CD4-positive, alpha-beta T cell treated with Interleukin-6 for 4 hours (primary cell): ENCODE results near the gene LDB3.
"Not testable (repeated sequence)": the region's sequence is repeated elsewhere in the genome, so short reads cannot be mapped to it uniquely, and the experiment has no call there.

Experiments
- DNase-seq: peaks from one replicate; pipeline ENCODE4 v3.0.0-alpha.2; 2020; ENCODE audit warnings: mixed read lengths

Gene LDB3, protein sequence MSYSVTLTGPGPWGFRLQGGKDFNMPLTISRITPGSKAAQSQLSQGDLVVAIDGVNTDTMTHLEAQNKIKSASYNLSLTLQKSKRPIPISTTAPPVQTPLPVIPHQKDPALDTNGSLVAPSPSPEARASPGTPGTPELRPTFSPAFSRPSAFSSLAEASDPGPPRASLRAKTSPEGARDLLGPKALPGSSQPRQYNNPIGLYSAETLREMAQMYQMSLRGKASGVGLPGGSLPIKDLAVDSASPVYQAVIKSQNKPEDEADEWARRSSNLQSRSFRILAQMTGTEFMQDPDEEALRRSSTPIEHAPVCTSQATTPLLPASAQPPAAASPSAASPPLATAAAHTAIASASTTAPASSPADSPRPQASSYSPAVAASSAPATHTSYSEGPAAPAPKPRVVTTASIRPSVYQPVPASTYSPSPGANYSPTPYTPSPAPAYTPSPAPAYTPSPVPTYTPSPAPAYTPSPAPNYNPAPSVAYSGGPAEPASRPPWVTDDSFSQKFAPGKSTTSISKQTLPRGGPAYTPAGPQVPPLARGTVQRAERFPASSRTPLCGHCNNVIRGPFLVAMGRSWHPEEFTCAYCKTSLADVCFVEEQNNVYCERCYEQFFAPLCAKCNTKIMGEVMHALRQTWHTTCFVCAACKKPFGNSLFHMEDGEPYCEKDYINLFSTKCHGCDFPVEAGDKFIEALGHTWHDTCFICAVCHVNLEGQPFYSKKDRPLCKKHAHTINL

DNA sequence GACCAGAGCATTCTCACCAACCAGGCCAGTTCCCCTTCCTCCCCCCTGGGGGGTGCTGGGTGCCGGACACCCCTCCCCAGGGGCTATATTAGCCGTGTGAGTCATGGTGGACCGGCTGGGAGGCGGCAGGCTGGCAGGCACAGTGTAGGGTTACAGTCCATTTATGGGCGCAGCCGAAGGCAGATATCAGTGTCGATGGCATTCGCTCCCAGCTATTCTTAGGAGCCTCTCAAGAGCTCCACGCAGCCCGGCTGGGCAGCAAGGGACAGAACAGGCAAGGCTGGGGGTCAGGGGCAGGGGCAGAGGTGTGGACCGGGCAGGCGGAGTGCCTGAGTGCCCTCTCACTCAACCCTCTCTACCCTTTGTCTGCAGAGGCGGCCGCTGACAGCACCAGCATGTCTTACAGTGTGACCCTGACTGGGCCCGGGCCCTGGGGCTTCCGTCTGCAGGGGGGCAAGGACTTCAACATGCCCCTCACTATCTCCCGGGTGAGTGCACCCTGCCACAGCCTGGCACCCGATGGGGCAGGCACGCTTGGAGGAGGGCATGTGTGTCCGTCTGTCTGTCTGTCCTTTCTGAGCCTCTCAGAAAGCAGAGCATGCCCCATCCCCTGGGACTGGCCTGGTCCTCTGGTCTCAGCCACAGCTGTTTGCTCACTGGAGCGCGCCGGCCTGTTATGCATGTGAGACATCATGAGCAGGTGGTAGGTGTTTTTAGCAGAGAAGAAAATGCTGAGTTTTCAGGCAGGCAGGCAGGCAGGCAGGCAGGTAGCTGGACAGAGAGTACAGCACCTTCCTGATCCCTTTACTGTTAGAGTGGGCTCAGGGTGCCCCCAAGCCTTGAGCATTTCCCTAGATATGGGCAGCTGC lies at the start of gene LDB3:
Gene LDB3 (plus strand): TSS at position 215 of the 869 bp plus-strand sequence. CDS start 181 bp downstream, at position 396.
- no peak for DNase-seq

DNA sequence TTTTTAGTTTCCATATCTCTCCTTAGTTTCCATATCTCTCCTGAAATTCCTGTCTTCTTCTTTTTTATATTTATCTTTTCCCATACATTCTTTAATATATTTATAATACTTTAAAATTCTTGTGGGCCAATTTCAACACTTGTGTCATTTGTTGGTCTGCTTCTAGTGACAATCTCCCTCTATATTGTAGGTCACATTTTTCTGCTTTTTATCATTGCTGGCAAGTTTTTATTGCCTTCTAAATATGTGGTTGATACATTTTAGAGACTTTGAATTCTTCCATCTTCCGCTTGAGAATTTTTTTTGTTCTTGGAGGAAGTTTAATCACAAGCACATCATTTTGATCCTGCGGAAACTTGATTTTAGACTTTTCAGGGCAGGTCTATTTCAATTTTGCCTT lies 40.0 kb upstream of the LDB3 start:
- no peak for DNase-seq

- DNase-seq, result no peak
These were observed 38.2 kb upstream of the LDB3 start for GRCh38 chr10:86630079-86630478.

DNA sequence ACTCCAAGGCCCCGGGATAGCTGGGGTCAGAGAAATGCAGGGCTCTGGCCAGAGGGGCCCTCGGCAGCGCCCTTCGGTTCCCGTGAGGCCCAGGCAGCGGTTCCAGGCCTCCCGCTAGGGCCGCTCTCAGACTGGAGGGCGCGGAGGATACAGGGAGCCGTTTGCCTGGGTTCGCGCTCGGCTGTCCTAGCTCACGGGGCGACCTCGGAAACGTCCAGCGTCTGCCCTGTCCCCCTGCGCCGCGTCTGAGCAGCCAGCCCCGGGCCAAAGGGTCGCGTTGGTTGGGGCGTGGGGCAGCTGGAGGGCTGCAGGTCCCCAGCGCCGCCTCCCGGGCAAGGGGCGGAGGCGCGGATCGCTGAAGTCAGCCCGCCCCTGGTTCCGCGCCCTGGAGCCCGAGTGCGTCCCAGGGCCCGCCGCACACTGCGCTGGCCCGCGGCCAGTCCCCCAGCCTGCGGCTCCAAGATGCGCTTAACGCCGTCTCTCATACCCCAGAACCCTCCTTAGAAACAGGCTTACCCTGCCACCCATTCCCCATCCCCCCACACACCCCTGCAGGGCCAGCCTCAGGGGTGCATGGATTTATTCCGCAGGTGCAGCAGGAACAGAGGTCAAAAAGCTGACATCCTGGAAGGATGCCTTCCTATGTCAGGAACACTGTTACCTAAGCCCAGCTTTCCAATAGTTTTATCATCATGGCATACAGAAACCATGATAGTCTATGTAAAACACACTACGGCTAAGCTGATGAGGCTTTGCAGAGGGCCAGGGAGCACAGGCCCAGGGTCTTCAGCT lies 36.1 kb upstream of the LDB3 start:
- DNase-seq, result no peak

- DNase-seq, result no peak
These were observed 35.4 kb upstream of the LDB3 start for GRCh38 chr10:86632951-86633350.

- DNase-seq, result no peak
These were observed 32.9 kb upstream of the LDB3 start for GRCh38 chr10:86635402-86635801.

DNA sequence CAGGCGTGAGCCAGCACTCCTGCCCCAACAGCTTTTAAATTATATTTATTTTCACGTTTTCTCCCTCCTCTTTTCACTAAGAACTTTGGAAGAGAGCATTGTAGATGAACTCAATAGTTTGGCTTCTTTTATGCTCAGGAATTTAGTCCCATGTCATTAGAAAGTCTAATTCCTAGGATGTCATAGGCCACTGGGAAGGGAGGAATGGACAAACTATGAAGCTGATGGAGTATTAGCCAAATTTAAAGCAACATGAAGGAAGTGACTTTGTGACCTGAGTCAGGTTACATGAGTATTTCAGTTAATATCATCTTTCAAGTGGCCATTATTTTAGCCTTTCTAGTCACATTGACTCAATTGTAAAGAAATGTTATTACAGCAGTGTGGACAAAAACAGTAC lies 32.0 kb upstream of the LDB3 start:
- DNase-seq, result no peak

GRCh38 chr10:86642021-86642420 lies 26.3 kb upstream of the LDB3 start:
- DNase-seq, result no peak

DNA sequence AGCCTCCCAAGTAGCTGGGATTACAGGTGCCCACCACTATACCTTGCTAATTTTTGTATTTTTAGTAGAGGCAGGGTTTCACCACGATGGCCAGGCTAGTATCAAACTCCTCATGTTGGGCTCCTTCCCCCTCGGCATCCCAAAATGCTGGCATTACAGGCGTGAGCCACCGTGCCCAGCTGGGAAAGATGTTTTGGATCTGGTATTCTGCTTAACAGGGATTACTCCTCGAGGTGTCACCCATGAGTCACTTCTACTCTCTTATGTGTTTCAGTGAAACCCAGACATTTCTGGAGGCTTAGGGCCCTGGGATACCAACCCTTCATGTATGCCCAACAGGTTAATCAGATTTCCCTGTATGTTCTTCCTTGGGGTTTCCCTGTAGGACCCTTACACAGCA lies 25.8 kb upstream of the LDB3 start:
- no peak for DNase-seq

DNA sequence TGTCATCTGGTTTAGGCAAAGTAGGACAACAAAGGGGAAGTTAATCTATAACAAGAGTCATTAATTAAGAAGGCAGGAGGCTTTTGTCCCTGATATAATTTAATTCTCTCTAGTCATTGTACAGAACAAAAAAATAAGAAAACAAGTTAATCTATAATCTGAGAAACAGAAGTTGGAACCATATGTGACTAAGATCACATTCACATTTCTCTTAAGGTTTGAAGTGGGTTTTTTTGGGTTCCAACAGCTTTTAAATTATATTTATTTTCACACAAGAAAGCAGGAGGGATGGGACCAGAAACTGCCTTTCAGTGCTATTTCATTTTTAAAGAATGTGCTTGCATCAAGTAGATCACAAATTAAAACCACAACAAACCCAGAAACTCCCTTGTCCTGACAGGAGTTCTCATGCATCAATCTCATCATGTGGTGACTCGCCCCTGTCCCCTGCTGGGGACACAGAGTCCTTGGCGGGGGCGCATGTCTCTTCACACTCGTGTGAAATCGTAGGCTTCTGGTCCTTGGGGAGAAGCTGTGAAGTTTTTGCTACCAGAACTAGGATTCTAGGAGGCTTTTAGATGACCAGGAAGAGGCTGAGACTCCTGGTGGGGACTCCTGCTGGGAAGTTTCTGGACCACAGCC lies 24.0 kb upstream of the LDB3 start:
- DNase-seq, result no peak

DNA sequence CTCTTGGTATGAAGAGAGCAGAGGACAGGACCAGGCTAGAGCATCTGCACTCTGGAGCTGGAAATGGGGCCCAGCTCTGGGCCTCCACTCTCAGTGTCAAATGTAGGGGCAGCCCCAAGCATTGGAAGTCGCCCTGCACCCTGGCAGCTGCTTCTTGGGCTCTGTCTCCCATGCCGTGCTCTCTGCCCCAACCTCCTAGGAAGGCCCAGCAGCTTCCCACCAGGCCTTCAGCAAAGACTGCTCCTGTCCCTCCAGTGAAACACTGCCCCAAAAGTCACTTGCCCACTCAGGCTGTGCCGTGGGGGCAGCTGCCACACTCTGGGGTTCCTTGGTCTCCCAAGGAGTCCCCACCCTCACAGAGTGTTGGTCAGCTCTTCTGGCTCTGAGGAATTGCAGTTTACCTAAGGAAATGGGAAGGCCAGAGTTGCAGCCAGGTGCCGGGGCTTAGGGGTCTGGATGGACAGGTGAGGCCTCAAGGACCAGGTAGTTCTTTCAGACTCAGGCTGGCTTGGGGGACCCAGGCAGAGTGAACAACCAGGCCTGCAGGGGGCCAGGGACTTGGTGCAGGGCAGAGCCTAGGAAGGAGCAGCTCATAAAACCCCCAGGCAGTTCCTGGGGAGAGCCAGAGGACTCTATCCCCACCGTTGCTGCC lies 23.4 kb upstream of the LDB3 start:
- DNase-seq, result no peak

DNA sequence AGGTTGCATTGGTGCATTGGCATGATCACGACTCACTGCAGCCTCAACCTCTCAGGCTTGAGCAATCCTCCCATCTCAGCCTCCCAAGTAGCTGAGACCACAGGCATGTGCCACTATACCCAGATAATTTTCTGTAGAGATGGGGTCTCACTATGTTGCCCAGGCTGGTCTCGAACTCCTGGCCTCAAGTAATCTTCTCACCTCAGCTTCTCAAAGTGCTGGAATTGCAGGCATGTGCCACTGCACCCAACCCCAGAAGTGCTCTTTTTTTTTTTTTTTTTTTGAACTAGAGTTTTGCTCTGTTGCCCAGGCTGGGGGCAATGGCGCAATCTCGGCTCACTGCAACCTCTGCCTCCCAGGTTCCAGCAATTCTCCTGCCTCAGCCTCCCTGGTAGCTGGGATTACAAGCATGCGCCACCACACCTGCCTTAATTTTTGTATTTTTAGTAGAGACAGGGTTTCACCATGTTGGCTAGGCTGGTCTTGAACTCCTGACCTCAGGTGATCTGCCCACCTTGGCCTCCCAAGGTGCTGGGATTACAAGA lies 22.6 kb upstream of the LDB3 start:
- DNase-seq, result not testable (repeated sequence)

DNA sequence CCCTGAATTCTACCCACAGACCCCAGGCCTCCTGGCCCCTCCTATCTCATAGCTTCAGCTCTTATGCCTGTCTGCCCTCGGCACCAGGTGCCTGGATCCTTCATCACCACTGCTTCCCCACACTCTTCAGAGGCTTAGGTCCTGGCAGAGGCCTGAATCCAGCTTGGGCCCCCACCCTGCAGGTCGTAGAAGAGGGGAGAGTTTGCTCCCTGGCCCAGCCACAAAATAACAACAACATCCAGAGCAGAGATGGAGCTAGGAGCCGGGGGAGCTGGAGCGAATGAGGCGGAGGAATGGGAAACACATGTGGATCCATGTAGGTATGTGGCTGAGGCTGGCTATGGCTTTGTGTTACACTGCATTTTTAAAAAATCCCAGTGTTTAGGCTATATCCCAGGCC lies 21.8 kb upstream of the LDB3 start:
- no peak for DNase-seq

DNA sequence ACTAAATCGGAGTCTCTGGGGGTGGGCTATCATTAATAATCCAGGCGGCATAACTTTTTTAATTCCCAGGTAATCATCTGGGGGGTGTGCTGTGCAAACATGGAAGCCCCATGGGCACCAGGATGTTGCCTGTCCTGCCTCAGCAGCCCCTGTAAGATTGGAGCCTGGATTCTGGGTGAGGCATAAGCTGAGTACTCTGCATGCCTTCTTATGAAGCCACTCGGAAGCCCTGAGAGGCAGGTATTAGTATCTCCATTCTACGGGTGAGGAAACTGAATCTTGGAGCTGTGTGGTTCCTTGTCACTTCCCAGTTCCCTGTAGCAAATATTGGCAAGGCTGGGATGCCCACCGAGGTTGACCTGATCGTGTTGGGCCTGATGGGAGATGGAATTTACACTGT lies 21.4 kb upstream of the LDB3 start:
- no peak for DNase-seq

DNA sequence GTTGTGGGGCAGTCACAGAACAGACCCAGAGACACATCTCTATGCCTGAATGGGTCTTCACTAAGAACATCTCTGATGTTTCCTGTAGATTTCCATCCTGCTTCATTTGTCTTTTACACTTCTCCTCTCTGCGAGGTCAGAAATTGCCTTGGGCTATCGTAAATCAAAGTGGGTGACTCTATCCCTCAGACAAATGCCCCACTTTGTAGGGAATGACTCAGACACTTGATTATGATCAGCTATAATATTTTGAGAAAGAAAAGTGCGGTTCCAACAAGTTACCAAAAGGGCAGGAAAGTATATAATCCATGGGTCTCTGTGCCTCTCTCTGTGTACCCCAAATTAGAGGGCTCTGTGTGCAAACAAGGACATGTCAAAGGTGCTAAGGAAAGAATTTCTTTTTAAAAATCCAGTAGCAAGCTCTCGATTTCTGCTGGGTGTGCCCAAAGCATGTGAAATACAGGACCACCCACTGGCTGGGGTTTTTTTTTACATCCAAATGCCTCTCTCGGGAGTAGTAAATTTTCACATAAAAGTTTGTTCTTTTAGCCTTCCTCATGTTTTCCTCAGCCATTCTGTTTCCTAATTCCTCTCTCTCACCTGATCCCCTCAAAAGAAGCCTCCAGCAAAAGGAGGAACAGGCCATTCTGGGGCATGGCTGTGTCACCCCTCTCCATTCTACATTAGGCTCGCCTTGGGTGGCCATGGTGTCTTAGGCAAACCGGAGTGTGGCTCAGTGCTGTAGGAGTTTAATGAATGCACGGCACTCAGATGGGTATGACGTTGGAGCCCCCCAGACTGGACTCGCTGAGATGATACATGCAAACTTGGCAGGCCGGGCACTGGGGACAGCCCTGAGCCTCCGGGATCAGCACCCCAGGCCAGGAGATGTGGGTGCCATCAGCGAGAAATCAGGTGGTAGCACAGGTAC lies 20.3 kb upstream of the LDB3 start:
- DNase-seq, result no peak

GRCh38 chr10:86648704-86649427 lies 19.4 kb upstream of the LDB3 start:
- no peak for DNase-seq

DNA sequence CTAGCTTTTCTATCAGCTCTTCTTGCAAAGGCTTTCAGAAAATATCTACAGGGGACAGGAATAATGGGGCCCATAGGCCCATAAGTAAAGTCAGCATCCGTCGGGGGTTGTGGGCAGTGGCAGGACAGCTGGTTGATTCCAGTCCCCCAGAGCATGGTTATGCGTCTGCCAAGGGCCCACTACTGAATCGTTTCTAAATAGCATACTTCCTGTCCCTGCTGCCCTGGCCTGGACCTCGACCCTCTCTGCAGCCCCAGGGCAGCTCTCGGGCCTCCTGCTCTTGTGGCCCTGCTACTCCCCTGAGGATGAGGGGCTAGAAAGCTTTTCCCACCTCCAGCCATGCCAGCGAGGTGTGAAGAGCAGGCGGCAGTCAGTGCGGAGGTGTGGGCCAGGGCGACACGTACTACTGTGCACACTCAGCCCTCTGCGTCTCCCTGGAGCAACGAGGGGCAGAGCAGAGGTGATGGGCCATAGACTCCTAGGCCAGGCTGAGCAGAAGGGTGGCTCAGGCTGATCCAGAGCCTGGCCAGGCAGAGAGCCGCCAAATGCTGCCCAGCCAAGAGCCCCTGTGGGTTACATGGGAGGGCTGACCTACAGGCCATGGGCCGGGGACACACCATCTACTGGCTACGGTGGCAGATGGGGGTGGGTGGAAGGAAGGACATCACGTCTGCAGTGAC lies 18.7 kb upstream of the LDB3 start:
- no peak for DNase-seq

- DNase-seq, result no peak
These were observed 18.2 kb upstream of the LDB3 start for GRCh38 chr10:86650151-86650550.

DNA sequence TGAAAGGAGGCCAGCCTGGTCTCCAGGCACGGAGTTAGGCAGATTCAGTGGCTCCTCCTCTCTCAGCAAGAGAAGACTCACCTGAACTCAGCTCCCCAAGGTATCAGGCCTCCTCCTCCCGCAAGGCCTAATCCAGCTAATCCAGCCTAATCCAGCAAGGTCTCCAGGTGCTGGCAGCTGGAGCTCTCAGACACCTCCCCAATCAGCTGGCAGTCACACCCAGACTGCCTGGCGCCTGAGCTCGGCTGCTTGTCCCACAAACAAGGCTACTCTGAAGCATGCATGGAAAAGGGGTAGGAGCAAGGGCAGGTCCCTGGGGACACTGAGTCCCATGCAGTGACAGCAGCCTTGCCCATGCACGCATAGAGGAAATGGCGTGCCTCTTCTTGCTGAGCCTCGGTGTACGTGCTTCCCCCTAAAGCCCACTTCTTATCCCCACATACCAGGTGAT lies 17.3 kb upstream of the LDB3 start:
- DNase-seq, result no peak
